Epidermal melanocyte (primary cell): ENCODE data around the gene PLEKHB1.

Experiments
- DNase-seq: peaks from one replicate; pipeline ENCODE4 v3.0.0; 2011; ENCODE audit warnings: low spot score; ENCODE audit not compliant: insufficient read length

Gene PLEKHB1

DNA sequence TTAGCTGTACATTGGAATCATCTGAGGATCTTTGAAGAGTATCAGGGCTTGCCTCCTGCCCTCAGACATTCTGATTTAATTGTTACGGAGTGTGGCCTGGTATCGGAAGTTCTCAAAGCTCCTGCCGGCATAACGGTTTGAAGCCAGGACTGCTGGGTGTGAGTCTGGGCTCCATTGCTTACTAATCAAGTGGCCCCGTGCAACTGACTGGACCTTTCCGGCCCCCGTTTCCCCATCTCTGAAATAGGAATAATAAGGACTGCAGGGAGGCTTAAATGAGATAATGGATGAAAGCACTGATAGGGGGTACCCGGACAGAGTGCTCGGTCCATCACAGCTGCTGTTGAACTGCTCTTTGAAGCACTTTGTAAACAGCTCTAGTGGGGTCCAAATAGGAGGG lies 1.7 kb downstream of the PLEKHB1 start:
- no peak for DNase-seq

- no peak for DNase-seq
Observed at GRCh38 chr11:73648571-73649046, 2.2 kb downstream of the PLEKHB1 start.

- no peak for DNase-seq
Observed at GRCh38 chr11:73649206-73649605, 2.8 kb downstream of the PLEKHB1 start.

DNA sequence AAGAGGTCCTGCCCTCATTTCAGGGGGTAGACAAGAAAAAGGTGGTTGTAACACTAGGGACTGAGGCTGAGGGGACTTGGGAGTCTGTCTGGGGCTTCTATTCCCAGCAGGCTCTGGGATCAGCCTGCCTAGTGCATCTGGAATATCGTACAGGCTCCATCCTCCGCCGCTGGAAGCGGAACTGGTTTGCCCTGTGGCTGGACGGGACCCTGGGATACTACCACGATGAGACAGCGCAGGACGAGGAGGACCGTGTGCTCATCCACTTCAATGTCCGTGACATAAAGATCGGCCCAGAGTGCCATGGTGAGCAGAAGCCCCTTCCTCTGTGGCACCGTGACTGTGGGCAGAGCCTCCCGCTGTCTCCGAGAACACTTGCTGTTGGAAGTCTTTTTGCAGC lies 4.0 kb downstream of the PLEKHB1 start:
- DNase-seq = no peak

DNA sequence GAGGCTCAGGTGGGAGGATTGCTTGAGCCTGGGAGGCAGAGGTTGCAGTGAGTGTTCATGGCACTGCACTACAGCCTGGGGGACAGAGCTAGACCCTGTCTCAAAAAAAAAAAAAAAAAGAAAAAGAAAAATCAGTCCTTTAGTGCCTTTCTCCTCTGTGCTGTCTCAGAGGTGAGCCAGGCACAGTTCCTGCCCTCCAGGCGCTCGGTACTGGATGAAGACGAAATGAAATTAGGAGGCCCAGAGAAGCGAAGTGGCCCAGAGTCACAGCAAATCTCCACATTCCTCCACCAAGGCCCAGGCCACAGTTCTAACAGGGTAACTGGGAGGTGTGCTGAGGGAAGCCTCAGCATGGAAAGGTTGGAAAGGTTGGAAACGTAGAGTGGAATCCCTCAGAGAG lies 4.9 kb downstream of the PLEKHB1 start:
- DNase-seq = no peak

DNA sequence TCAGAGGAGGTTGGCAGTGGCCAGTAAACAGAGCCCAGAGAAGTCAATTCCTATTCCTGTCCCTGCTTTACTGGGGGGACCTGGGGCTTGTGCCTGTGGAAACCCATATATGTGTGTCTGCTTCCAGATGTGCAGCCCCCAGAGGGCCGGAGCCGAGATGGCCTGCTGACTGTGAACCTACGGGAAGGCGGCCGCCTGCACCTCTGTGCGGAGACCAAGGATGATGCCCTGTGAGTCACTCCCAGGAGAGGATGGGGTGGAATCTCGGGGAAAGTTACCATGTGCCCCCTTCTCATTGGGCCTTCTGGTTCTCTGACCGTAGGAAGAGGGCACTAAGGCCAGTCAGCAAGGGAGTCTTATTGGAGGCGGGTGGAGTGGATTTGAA lies 5.3 kb downstream of the PLEKHB1 start:
- DNase-seq = no peak

DNA sequence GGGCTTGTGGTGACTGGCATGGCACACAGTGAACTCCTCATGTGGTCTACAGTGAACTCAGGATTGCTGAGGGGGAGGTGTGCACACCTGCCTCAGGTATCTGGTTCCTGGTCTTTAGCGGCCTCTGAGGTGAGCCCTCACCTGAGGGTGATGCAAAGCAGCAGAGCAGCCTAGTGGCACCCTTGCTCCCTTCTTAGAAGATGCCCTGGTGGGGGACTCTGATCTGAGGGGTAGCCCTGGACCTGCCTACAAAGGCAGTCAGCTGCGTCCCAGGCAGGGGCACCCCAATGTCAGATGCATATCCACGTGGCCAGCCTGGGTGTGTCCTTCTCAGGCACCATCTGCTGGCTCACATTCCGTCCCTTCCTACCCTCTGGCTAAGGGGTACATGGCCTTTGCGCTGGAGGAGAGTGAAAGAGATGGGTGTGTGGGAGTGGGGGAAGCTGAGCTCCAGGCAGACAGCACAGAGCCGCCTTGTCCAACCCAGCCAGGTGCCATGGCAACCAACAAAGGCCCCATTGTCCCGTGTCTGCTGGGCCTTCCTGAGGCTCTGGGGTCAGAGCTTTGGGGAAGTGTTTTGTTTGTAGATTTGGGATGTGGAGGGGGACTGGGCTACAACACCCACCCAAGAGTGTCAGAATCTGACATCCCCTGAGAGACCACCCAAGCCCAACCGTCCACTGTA lies 5.8 kb downstream of the PLEKHB1 start:
- peak; percentile 96 for DNase-seq

GRCh38 chr11:73652856-73653559 lies 6.6 kb downstream of the PLEKHB1 start:
- no peak for DNase-seq

DNA sequence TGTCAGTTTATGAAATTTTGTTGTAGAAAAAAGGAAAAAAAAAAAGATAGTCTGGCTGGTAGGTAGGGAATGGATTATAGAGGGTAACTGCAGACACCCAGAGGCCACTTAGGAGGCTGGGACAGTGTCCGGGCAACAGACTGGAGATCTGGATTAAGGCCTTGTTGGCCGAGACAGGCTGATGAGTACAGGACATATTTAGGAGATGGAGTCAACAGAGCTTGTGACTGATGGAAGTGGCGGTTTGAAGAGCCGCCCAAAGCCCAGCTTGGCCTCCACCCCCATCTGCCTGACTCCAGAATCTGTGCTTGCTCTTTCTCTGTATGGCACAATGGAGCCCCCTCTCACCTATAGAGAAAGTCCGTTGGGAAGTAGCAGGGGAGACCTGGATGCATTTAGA lies 7.6 kb downstream of the PLEKHB1 start:
- no peak for DNase-seq

- DNase-seq = no peak
Observed at GRCh38 chr11:73654482-73655021, 8.2 kb downstream of the PLEKHB1 start.

DNA sequence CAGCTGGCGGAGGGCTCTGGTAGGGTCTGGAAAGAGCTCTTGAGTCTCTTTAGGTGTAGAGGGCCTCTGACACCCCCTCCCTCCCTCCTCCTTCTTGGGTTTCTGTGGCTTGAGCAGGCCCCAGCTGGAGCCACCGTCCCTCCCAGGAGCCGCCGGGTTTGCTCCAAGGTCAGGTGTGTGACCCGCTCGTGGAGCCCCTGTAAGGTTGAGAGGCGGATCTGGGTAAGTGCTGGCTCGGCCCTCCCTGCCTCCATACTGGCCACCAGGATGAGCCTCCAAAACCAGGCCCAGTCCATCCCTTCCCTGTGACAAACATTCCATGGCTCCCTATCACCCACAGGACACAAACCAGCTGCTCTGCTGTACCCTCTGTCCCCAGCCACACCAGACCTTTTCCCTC lies 9.3 kb downstream of the PLEKHB1 start:
- no peak for DNase-seq

DNA sequence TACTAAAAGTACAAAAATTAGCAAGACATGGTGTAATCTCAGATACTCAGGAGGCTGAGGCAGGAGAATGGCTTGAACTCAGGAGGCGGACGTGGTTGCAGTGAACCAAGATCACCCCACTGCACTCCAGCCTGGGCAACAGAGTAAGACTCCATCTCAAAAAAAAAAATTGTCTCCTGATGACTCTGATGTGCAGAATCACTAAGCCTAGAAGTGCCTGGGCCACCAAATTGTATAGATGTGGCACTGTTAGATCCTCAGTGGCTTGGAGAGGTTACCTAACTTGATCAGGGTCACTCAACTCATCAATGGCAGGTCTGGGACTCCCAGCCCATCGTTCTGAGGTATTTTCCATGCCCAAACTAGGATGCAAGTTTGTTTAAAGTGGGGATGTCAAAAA lies 10.6 kb downstream of the PLEKHB1 start:
- DNase-seq = no peak

- DNase-seq = no peak
Observed at GRCh38 chr11:73659961-73660360, 13.6 kb downstream of the PLEKHB1 start.

DNA sequence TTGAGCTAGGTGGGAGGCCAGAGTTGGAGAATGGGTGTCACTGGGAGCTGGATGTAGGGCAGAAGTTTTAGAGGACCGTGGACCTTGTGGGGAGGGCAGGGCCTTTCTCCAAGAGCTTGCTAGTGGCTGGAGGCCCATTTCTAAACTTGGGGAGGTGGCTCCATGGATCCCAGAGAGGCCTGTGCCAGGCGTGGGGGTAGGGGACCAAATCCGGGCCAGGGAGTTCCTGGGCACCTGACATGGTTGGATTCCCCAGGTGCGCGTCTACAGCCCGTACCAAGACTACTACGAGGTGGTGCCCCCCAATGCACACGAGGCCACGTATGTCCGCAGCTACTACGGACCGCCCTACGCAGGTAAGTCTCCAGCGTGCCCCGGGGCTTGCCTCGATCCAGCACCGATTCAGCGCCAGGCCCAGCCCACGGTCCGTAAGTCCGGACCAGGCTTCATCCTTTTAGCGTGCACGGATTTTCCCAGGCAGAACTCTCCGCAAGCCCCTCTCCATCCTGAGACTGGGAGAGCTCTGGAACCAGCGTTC lies 14.2 kb downstream of the PLEKHB1 start:
- DNase-seq = no peak

DNA sequence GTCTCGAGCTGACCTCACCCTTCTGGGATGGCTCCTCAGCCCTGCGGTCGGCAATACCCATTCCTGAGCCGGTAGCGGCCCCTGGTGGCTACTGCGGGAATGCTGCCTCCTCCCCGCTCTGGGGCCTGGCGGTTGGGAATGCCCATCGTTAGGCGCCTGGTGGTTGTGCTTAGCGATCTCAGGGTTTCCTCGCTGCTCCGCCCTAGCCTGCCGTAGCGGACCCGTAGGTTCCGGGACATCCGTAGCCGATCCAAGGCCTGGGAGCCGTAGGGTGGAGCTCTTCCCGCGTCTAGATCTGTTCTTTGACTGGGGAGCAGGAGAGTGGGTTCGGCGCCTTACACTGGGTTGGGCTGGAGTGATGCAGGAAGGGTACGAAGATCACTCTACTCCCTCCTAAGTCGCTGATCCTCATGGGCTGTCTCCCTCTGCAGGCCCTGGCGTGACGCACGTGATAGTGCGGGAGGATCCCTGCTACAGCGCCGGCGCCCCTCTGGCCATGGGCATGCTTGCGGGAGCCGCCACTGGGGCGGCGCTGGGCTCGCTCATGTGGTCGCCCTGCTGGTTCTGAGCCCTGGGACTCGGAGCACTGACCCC lies 14.8 kb downstream of the PLEKHB1 start:
- DNase-seq = peak; percentile 98

- no peak for DNase-seq
Observed at GRCh38 chr11:73662445-73663157, 16.2 kb downstream of the PLEKHB1 start.

DNA sequence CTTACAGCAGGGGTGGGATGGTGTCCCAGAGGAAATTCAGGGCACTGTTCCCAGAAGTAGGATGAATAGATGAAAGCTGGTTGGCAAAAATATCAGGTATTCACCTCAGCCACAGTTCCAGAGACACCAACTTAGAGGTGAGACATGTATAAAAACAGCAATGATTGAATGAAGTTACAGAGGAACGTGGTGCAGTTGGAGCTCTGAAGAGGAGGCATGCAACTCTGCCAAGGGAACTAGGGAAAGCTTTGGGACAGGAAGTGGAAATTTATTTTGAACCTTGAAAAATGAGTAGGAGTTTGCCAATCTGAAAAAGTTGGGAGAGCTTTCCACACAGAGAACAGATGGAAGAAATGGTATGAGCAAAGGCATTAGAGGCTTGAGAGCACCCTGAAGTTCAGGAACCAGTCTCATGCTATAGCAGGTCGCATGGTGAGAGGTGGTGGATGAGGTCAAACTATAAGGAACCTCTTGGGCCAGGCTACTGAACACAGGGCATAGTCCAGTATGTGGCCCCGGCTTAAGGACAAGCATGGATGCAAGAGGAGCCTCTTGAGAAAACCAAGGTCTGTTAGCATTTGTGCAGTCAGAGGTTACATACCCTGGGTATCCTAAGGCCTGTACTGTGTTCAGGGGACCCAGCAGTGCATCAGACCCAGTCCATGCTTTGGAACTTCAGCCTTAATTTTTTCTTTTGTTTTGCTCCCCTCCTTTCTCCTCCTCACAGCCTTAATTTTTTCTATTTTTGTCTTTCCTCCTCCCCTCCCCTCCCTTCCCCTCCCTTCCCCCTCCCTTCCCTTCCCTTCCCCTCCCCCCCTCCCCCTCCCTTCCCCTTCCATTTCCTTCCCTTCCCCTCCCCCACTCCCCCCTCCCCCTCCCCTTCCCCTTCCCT lies 17.5 kb downstream of the PLEKHB1 start:
- DNase-seq = no peak

- DNase-seq = no peak
Observed at GRCh38 chr11:73664877-73665276, 18.5 kb downstream of the PLEKHB1 start.

DNA sequence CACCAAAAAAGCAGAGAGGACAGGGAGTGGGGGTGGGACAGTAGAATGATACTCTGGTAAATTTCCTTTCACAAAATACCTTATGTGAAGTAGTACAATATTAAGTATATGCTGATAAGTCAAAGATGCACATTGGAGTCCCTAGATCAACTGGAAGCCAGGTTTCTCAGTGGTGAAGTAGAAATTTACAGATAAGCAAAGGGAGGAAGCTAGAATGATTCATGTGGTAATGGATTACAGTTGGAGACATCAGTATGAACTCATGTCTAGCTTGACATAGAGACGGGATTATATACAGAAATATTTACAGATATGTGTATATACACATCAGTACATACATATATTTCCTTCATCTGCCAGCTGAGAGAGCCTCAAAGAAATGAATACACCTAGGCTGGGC lies 21.5 kb downstream of the PLEKHB1 start:
- DNase-seq = no peak

- no peak for DNase-seq
Observed at GRCh38 chr11:73670808-73671207, 24.4 kb downstream of the PLEKHB1 start.
